H9 (cell line): ENCODE data around the gene KRTAP10-5. TPM values are rescaled to one million over a fixed set of nuclear protein-coding genes. Genes with fewer than 3 reads are reported as not detected.

ENCODE experiments used
- DNase-seq: peaks from one replicate; pipeline ENCODE4 v3.0.0-alpha.2; 2017
- H2AFZ ChIP-seq: one replicate; pipeline ENCODE4 v1.6.1; 2013; ENCODE audit warnings: mild to moderate bottlenecking, low read length, control low read depth, moderate library complexity
- H2AK5ac ChIP-seq: 2 replicates; pipeline ENCODE4 v1.6.1; 2013; ENCODE audit warnings: low read length, control low read depth, mixed read lengths; ENCODE audit not compliant: insufficient read length
- H2BK120ac ChIP-seq: one replicate; pipeline ENCODE4 v1.6.1; 2013; ENCODE audit warnings: low read depth, mild to moderate bottlenecking, low read length, control low read depth, inconsistent platforms; ENCODE audit not compliant: poor library complexity, severe bottlenecking
- H2BK12ac ChIP-seq: 2 replicates; pipeline ENCODE4 v1.6.1; 2013; ENCODE audit warnings: low read length, control low read depth, mixed read lengths, low read depth; ENCODE audit not compliant: insufficient read length
- H2BK15ac ChIP-seq: 2 replicates; pipeline ENCODE4 v1.6.1; 2013; ENCODE audit warnings: low read depth, low read length, control low read depth
- H2BK20ac ChIP-seq: one replicate; pipeline ENCODE4 v1.6.1; 2013; ENCODE audit warnings: low read depth, mild to moderate bottlenecking, low read length, control low read depth, inconsistent platforms; ENCODE audit not compliant: poor library complexity, severe bottlenecking
- H2BK5ac ChIP-seq: 2 replicates; pipeline ENCODE4 v1.6.1; 2013; ENCODE audit warnings: low read length, control low read depth, mixed read lengths; ENCODE audit not compliant: insufficient read length
- H3K14ac ChIP-seq: 2 replicates; pipeline ENCODE4 v1.6.1; 2013; ENCODE audit warnings: low read length, control low read depth; ENCODE audit not compliant: insufficient read depth
- H3K18ac ChIP-seq: 2 replicates; pipeline ENCODE4 v1.6.1; 2013; ENCODE audit warnings: low read depth, mild to moderate bottlenecking, mixed read lengths, low read length, control low read depth; ENCODE audit not compliant: insufficient read length
- H3K23ac ChIP-seq: 2 replicates; pipeline ENCODE4 v1.6.1; 2013; ENCODE audit warnings: low read length, control low read depth, mixed read lengths, low read depth; ENCODE audit not compliant: insufficient read length
- H3K23me2 ChIP-seq: 2 replicates; pipeline ENCODE4 v1.6.1; 2013; ENCODE audit warnings: low read depth, mild to moderate bottlenecking, mixed read lengths, low read length, control low read depth; ENCODE audit not compliant: insufficient read length, poor library complexity, severe bottlenecking
- H3K27ac ChIP-seq: 2 replicates; pipeline ENCODE4 v1.5.1; 2013; ENCODE audit warnings: low read length, control low read depth, mixed read lengths, low read depth; ENCODE audit not compliant: insufficient read length
- H3K27me3 ChIP-seq: 2 replicates; pipeline ENCODE4 v1.6.1; 2013; ENCODE audit warnings: low read length, control low read depth, inconsistent platforms; ENCODE audit not compliant: insufficient read depth
- H3K4ac ChIP-seq: 2 replicates; pipeline ENCODE4 v1.6.1; 2013; ENCODE audit warnings: low read depth, mild to moderate bottlenecking, control low read depth, inconsistent platforms, low read length, moderate library complexity
- H3K4me1 ChIP-seq: 2 replicates; pipeline ENCODE4 v1.6.1; 2013; ENCODE audit warnings: low read length, control low read depth, inconsistent platforms; ENCODE audit not compliant: insufficient read depth
- H3K4me2 ChIP-seq: 2 replicates; pipeline ENCODE4 v1.6.1; 2013; ENCODE audit warnings: low read length, control low read depth, mixed read lengths; ENCODE audit not compliant: insufficient read length, insufficient read depth
- H3K56ac ChIP-seq: 2 replicates; pipeline ENCODE4 v1.6.1; 2013; ENCODE audit warnings: low read depth, mild to moderate bottlenecking, mixed read lengths, low read length, control low read depth; ENCODE audit not compliant: insufficient read length
- H3K79me1 ChIP-seq: 2 replicates; pipeline ENCODE4 v1.6.1; 2013; ENCODE audit warnings: low read depth, mild to moderate bottlenecking, moderate library complexity, low read length, control low read depth, inconsistent platforms; ENCODE audit not compliant: insufficient read depth, poor library complexity, severe bottlenecking
- H3K79me2 ChIP-seq: 2 replicates; pipeline ENCODE4 v1.6.1; 2013; ENCODE audit warnings: low read length, control low read depth, inconsistent platforms; ENCODE audit not compliant: insufficient read depth
- H3K9ac ChIP-seq: 2 replicates; pipeline ENCODE4 v1.6.1; 2013; ENCODE audit warnings: low read length, control low read depth, mixed read lengths; ENCODE audit not compliant: insufficient read length; ENCODE audit errors: extremely low read depth
- H3K9me3 ChIP-seq: one replicate; pipeline ENCODE4 v1.6.1; 2013; ENCODE audit warnings: low read depth, low read length, inconsistent platforms; ENCODE audit not compliant: control insufficient read depth
- H3T11ph ChIP-seq: one replicate; pipeline ENCODE4 v1.6.1; 2013; ENCODE audit warnings: mild to moderate bottlenecking, low read length, control low read depth, inconsistent platforms
- H4K20me1 ChIP-seq: one replicate; pipeline ENCODE4 v1.6.1; 2013; ENCODE audit not compliant: control insufficient read depth, insufficient read length, insufficient read depth
- H4K5ac ChIP-seq: 2 replicates; pipeline ENCODE4 v1.6.1; 2013; ENCODE audit warnings: low read depth, mild to moderate bottlenecking, mixed read lengths, low read length, control low read depth; ENCODE audit not compliant: insufficient read length
- H4K8ac ChIP-seq: replicated peaks from 2 replicates; pipeline ENCODE4 v1.6.1; 2013; ENCODE audit warnings: low read length, control low read depth, mixed read lengths, low read depth; ENCODE audit not compliant: insufficient read length
- H4K91ac ChIP-seq: 2 replicates; pipeline ENCODE4 v1.6.1; 2013; ENCODE audit warnings: low read depth, mild to moderate bottlenecking, moderate library complexity, mixed read lengths, low read length, control low read depth; ENCODE audit not compliant: insufficient read length
- H3K27ac Mint-ChIP-seq, 3 experiments: 2 replicates in 2 of 3; 3 replicates in 1 of 3; pipeline ENCODE4 v1.8.0; 2020 to 2021; ENCODE audit warnings: mixed read lengths in 3 of 3, mild to moderate bottlenecking in 1 of 3, moderate library complexity in 1 of 3
- H3K27me3 Mint-ChIP-seq: 2 replicates; pipeline ENCODE4 v1.8.0; 2021; ENCODE audit warnings: low read depth, mild to moderate bottlenecking, moderate library complexity, mixed read lengths
- H3K36me3 Mint-ChIP-seq, 3 experiments: 2 replicates in 2 of 3; 3 replicates in 1 of 3; pipeline ENCODE4 v1.8.0; 2020 to 2021; ENCODE audit warnings: low read depth in 3 of 3, mixed read lengths in 3 of 3; ENCODE audit not compliant: insufficient read depth in 1 of 3
- H3K4me1 Mint-ChIP-seq, 2 experiments: 2 replicates each; pipeline ENCODE4 v1.8.0; 2020; ENCODE audit warnings: mixed read lengths in 2 of 2
- H3K4me3 Mint-ChIP-seq, 2 experiments: 2 replicates in 1 of 2; 3 replicates in 1 of 2; pipeline ENCODE4 v1.8.0; 2020 to 2021; ENCODE audit warnings: mild to moderate bottlenecking in 2 of 2, mixed read lengths in 2 of 2, moderate library complexity in 1 of 2
- H3K9me3 Mint-ChIP-seq, 2 experiments: 2 replicates in 1 of 2; 3 replicates in 1 of 2; pipeline ENCODE4 v1.8.0; 2020; ENCODE audit warnings: mild to moderate bottlenecking in 2 of 2, mixed read lengths in 2 of 2, moderate library complexity in 1 of 2
- WGBS: extraction: QIAGEN DNeasy Blood & Tissue Kit; methylation state at CpG from one replicate; pipeline ENCODE4 v1.1.7; 2013; ENCODE audit warnings: missing lambda C conversion rate, low lambda C conversion rate, mixed read lengths; ENCODE audit not compliant: insufficient read length; ENCODE audit errors: extremely low coverage; 5-methylcytosine and 5-hydroxymethylcytosine counted together
- total RNA-seq: library from RNA; stranded (reverse); gene quantifications from 2 replicates; pipeline ENCODE4 v1.2.1, GENCODE V29; 2021
- TF ChIP-seq, protein P1 (sequence below): fragments of 200-600 bp; sonication (generic); conservative IDR thresholded peaks from 3 replicates; pipeline ENCODE4 v1.8.0; 2021; ENCODE audit warnings: antibody characterized with exemption, mild to moderate bottlenecking

Gene KRTAP10-5
- total RNA-seq, 1 experiment from 2014 or later, result not detected

DNA sequence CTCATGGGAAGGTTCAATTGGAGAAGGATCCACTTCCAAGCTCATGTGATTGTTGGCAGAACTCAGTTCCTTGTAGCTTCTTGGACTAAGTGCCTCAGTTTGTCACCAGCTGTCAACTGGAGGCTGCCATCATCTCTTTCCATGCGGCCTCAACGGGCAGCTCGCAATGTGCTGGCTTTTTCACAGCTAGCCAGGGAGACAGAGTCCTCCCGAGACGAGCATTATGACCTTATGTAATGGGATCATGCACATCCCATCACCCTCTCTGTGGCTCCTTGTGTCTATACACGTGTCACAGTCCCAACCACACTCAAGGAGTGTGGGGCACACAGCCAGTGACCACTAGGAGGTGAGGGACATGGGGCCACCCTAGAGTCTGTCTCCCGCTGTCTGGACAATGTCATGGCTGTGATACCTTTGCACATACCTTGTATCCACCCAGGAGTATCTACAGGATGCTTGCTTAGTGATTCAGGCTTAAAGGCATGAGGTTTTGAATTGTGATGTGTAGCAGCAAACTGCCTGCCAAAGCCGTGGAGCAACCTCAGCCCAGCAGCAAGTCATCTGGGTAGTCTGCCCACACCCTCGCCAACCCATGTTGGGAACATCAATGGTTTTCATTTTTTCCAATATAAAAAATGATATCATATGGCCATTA is 15.8 kb upstream of the KRTAP10-5 start:
- Mint-ChIP-seq H3K27ac (no peak overlapping the region), H3K4me1 (peaks cover 50 to 56% of the 10 kb centered on the region in 2 experiments), H3K36me3 (peaks cover 0 to 4% (median 0%) of the 10 kb centered on the region in 3 experiments; a peak in 1 of 7 replicates), H3K9me3 (no peaks in the 10 kb centered on the region; a peak in 2 of 5 replicates), H3K4me3 (no peak overlapping the region), H3K27me3 (no peaks in the 10 kb centered on the region; the same call in none of the 2 replicates)
- Histone ChIP-seq H3K9ac (no peak overlapping the region), H3K56ac (no peak overlapping the region), H4K5ac (no peak overlapping the region), H3K23me2 (no peaks in the 10 kb centered on the region), H2BK15ac (no peak overlapping the region), H3K27me3 (no peaks in the 10 kb centered on the region), H3K4me1 (no peaks in the 10 kb centered on the region; the same call in 1 of the 2 replicates), H2BK12ac (no peak overlapping the region), H3K9me3 (no peaks in the 10 kb centered on the region), H4K8ac (no peak overlapping the region), H3K4me2 (no peak overlapping the region), H3K14ac (no peak overlapping the region), H2BK5ac (no peak overlapping the region), H3K18ac (no peak overlapping the region), H3K4ac (no peak overlapping the region; the same call in 1 of the 2 replicates), H4K91ac (no peak overlapping the region), H2BK20ac (no peak overlapping the region), H3T11ph (no peak overlapping the region), H3K27ac (no peak overlapping the region), H3K79me2 (no peaks in the 10 kb centered on the region), H2AFZ (no peak overlapping the region), H2BK120ac (no peak overlapping the region), H3K23ac (no peak overlapping the region), H3K79me1 (no peaks in the 10 kb centered on the region), H2AK5ac (no peak overlapping the region), H4K20me1 (no peaks in the 10 kb centered on the region)
- TF ChIP-seq, protein P1, sequence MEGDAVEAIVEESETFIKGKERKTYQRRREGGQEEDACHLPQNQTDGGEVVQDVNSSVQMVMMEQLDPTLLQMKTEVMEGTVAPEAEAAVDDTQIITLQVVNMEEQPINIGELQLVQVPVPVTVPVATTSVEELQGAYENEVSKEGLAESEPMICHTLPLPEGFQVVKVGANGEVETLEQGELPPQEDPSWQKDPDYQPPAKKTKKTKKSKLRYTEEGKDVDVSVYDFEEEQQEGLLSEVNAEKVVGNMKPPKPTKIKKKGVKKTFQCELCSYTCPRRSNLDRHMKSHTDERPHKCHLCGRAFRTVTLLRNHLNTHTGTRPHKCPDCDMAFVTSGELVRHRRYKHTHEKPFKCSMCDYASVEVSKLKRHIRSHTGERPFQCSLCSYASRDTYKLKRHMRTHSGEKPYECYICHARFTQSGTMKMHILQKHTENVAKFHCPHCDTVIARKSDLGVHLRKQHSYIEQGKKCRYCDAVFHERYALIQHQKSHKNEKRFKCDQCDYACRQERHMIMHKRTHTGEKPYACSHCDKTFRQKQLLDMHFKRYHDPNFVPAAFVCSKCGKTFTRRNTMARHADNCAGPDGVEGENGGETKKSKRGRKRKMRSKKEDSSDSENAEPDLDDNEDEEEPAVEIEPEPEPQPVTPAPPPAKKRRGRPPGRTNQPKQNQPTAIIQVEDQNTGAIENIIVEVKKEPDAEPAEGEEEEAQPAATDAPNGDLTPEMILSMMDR, result no peak
- WGBS, result no CpG with 5 or more reads among the region's 9 CpGs
- DNase-seq, result peak; percentile 23
